ENCODE data around the gene SERINC5. TPM values are rescaled to one million over a fixed set of nuclear protein-coding genes. Genes with fewer than 3 reads are reported as not detected.
"Not testable (repeated sequence)": the region's sequence is repeated elsewhere in the genome, so short reads cannot be mapped to it uniquely, and the experiment has no call there.

SERINC5 gene
- total RNA-seq, 2 experiments from 2014 or later, result 70.2 to 78.3 TPM

- Mint-ChIP-seq H3K4me3 (no peak overlapping the region), H3K36me3 (peaks cover 3% of the 10 kb centered on the region), H3K27me3 (no peaks in the 10 kb centered on the region), H3K9me3 (peaks cover 5% of the 10 kb centered on the region), H3K4me1 (peaks cover 13% of the 10 kb centered on the region), H3K27ac (no peak overlapping the region)
- ATAC-seq (ENCODE audit: low read depth), result no peak
- POLR2A ChIA-PET, result no interaction called here
- DNase-seq, result no peak
Observed at GRCh38 chr5:80103371-80103770, 152.5 kb downstream of the SERINC5 start.

- POLR2A ChIA-PET, result interaction anchor here (0.5 kb wide), 1 partner anchor 89 kb away, joined by 3 read pairs; no protein-coding TSS in a partner anchor
- Mint-ChIP-seq H3K27me3 (no peaks in the 10 kb centered on the region), H3K4me3 (no peak overlapping the region), H3K36me3 (peaks cover under 1% of the 10 kb centered on the region), H3K27ac (no peak overlapping the region), H3K9me3 (peaks cover 2% of the 10 kb centered on the region), H3K4me1 (peaks cover 13% of the 10 kb centered on the region)
- ATAC-seq (ENCODE audit: low read depth), result no peak
- no peak for DNase-seq
Observed at GRCh38 chr5:80101993-80102392, 153.9 kb downstream of the SERINC5 start.

- ATAC-seq (ENCODE audit: low read depth) (no peak), DNase-seq (no peak)
- Mint-ChIP-seq H3K36me3 (peaks cover 3% of the 10 kb centered on the region), H3K27me3 (no peaks in the 10 kb centered on the region), H3K27ac (no peak overlapping the region), H3K4me3 (no peak overlapping the region), H3K9me3 (no peaks in the 10 kb centered on the region), H3K4me1 (peaks cover 5% of the 10 kb centered on the region)
- POLR2A ChIA-PET, result interaction anchor here (1.1 to 1.5 kb wide), 2 partner anchors 157 to 159 kb away, joined by 3 to 4 read pairs; partner anchors contain the start of gene SERINC5
Observed at GRCh38 chr5:80097451-80097850, 158.4 kb downstream of the SERINC5 start.

GRCh38 chr5:80094236-80094738 lies 161.6 kb downstream of the SERINC5 start:
- Mint-ChIP-seq H3K4me1 (peaks cover 12% of the 10 kb centered on the region), H3K36me3 (peaks cover 3% of the 10 kb centered on the region), H3K27me3 (no peaks in the 10 kb centered on the region), H3K4me3 (no peak overlapping the region), H3K27ac (no peak overlapping the region), H3K9me3 (no peaks in the 10 kb centered on the region)
- DNase-seq (no peak), ATAC-seq (ENCODE audit: low read depth) (no peak)
- POLR2A ChIA-PET, result no interaction called here

GRCh38 chr5:80093796-80094195 lies 162.1 kb downstream of the SERINC5 start:
- Mint-ChIP-seq H3K27me3 (no peaks in the 10 kb centered on the region), H3K4me1 (peaks cover 12% of the 10 kb centered on the region), H3K4me3 (no peak overlapping the region), H3K27ac (no peak overlapping the region), H3K9me3 (no peaks in the 10 kb centered on the region), H3K36me3 (peaks cover 3% of the 10 kb centered on the region)
- POLR2A ChIA-PET, result no interaction called here
- ATAC-seq (ENCODE audit: low read depth) (no peak), DNase-seq (no peak)

- Mint-ChIP-seq H3K36me3 (peaks cover 3% of the 10 kb centered on the region), H3K4me1 (peaks cover 12% of the 10 kb centered on the region), H3K9me3 (no peaks in the 10 kb centered on the region), H3K27ac (peak overlapping the region; percentile 54), H3K27me3 (no peaks in the 10 kb centered on the region), H3K4me3 (no peak overlapping the region)
- POLR2A ChIA-PET, result interaction anchor here (0.7 to 1.6 kb wide), 3 partner anchors 62 to 215 kb away, joined by 4 to 7 read pairs (median 5); partner anchors contain the start of gene SERINC5
- no peak for DNase-seq
- no peak for ATAC-seq (ENCODE audit: low read depth)
Observed at GRCh38 chr5:80092486-80093107, 163.3 kb downstream of the SERINC5 start.

GRCh38 chr5:80091792-80092192 lies 164.1 kb downstream of the SERINC5 start:
- not testable (repeated sequence) for H3K27me3 Mint-ChIP-seq, H3K9me3 Mint-ChIP-seq, H3K36me3 Mint-ChIP-seq
- POLR2A ChIA-PET, result interaction anchor here (0.6 to 1.6 kb wide), 7 partner anchors 21 to 216 kb away, joined by 3 to 7 read pairs (median 4); partner anchors contain the start of gene SERINC5
- H3K4me3 Mint-ChIP-seq, result peak overlapping the region; percentile 17
- peak overlapping the region; percentile 62 for H3K27ac Mint-ChIP-seq
- DNase-seq, result peak; percentile 43
- peak; percentile 65 for ATAC-seq (ENCODE audit: low read depth)
- peaks cover 12% of the 10 kb centered on the region for H3K4me1 Mint-ChIP-seq

- Mint-ChIP-seq H3K36me3 (no peaks in the 10 kb centered on the region), H3K9me3 (no peaks in the 10 kb centered on the region), H3K27ac (no peak overlapping the region), H3K4me1 (peaks cover 12% of the 10 kb centered on the region), H3K27me3 (no peaks in the 10 kb centered on the region), H3K4me3 (no peak overlapping the region)
- POLR2A ChIA-PET, result interaction anchor here (1.2 kb wide), 1 partner anchor 163 kb away, joined by 4 read pairs; no protein-coding TSS in a partner anchor
- DNase-seq (no peak), ATAC-seq (ENCODE audit: low read depth) (no peak)
Observed at GRCh38 chr5:80090884-80091166, 165.0 kb downstream of the SERINC5 start.

- Mint-ChIP-seq H3K27me3 (peaks cover 2% of the 10 kb centered on the region), H3K9me3 (no peaks in the 10 kb centered on the region), H3K36me3 (no peaks in the 10 kb centered on the region), H3K4me3 (peak overlapping the region; percentile 77), H3K4me1 (peaks cover 8% of the 10 kb centered on the region), H3K27ac (peak overlapping the region; percentile 79)
- DNase-seq, result peak; percentile 54
- POLR2A ChIA-PET, result interaction anchor here (1.4 kb wide), 1 partner anchor 93 kb away, joined by 5 read pairs; no protein-coding TSS in a partner anchor
- ATAC-seq (ENCODE audit: low read depth), result peak; percentile 57
Observed at GRCh38 chr5:80083101-80083890, 172.6 kb downstream of the SERINC5 start.

GRCh38 chr5:80082731-80083100 lies 173.1 kb downstream of the SERINC5 start:
- Mint-ChIP-seq H3K9me3 (no peaks in the 10 kb centered on the region), H3K36me3 (no peaks in the 10 kb centered on the region), H3K27ac (no peak overlapping the region), H3K4me1 (peaks cover 8% of the 10 kb centered on the region), H3K4me3 (peak overlapping the region; percentile 77), H3K27me3 (peaks cover 2% of the 10 kb centered on the region)
- POLR2A ChIA-PET, result interaction anchor here (1.4 kb wide), 1 partner anchor 92 kb away, joined by 5 read pairs; no protein-coding TSS in a partner anchor
- ATAC-seq (ENCODE audit: low read depth), result peak; percentile 50
- peak; percentile 63 for DNase-seq

GRCh38 chr5:80082281-80082680 lies 173.6 kb downstream of the SERINC5 start:
- H3K27me3 Mint-ChIP-seq, result peaks cover 2% of the 10 kb centered on the region
- H3K9me3 Mint-ChIP-seq, result no peaks in the 10 kb centered on the region
- no peak overlapping the region for H3K27ac Mint-ChIP-seq
- H3K4me1 Mint-ChIP-seq, result peaks cover 8% of the 10 kb centered on the region
- DNase-seq (no peak), ATAC-seq (ENCODE audit: low read depth) (no peak)
- POLR2A ChIA-PET, result no interaction called here
- no peak overlapping the region for H3K4me3 Mint-ChIP-seq
- no peaks in the 10 kb centered on the region for H3K36me3 Mint-ChIP-seq

- H3K9me3 Mint-ChIP-seq, result no peaks in the 10 kb centered on the region
- no peaks in the 10 kb centered on the region for H3K36me3 Mint-ChIP-seq
- no peak overlapping the region for H3K27ac Mint-ChIP-seq
- DNase-seq (no peak), ATAC-seq (ENCODE audit: low read depth) (no peak)
- no peak overlapping the region for H3K4me3 Mint-ChIP-seq
- POLR2A ChIA-PET, result no interaction called here
- H3K4me1 Mint-ChIP-seq, result peaks cover 8% of the 10 kb centered on the region
- H3K27me3 Mint-ChIP-seq, result no peaks in the 10 kb centered on the region
Observed at GRCh38 chr5:80078921-80079320, 176.9 kb downstream of the SERINC5 start.

- no peaks in the 10 kb centered on the region for H3K36me3 Mint-ChIP-seq
- H3K4me3 Mint-ChIP-seq, result no peak overlapping the region
- DNase-seq (no peak), ATAC-seq (ENCODE audit: low read depth) (no peak)
- POLR2A ChIA-PET, result no interaction called here
- no peaks in the 10 kb centered on the region for H3K9me3 Mint-ChIP-seq
- no peaks in the 10 kb centered on the region for H3K4me1 Mint-ChIP-seq
- H3K27me3 Mint-ChIP-seq, result no peaks in the 10 kb centered on the region
- no peak overlapping the region for H3K27ac Mint-ChIP-seq
Observed at GRCh38 chr5:80077051-80077714, 178.7 kb downstream of the SERINC5 start.
